ENCODE data around the gene NOX3. TPM values are rescaled to one million over a fixed set of nuclear protein-coding genes. Genes with fewer than 3 reads are reported as not detected.
"Not testable (repeated sequence)": the region's sequence is repeated elsewhere in the genome, so short reads cannot be mapped to it uniquely, and the experiment has no call there.

NOX3 gene
- total RNA-seq, 2 experiments from 2014 or later, result not detected

DNA sequence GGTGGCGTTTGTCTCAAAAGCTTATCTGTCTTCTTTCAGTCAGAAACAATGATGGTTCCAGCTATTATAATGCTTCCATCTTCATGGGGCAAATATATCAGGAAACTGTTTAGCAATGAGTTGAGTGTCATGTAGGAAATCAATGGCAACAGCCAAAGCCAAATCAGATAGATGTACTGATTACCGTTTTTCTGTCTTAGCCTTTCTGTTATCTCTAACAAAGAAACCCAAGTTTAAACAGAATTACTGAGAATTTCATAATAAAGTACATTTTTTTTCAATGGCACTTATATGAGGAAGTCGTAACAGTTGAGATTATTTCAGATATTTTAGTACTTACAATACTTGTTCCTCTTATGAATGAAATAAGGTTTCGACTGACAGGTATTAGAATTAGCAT lies 1.2 kb downstream of the NOX3 start:
- H3K9me3 Mint-ChIP-seq, result no peaks in the 10 kb centered on the region
- no peak overlapping the region for H3K27ac Mint-ChIP-seq
- CTCF ChIA-PET, result no interaction called here
- POLR2A ChIA-PET, result no interaction called here
- DNase-seq, result no peak
- intact Hi-C loops (cut with micrococcal nuclease), result no loop called here
- no peaks in the 10 kb centered on the region for H3K4me1 Mint-ChIP-seq (ENCODE audit: low read depth)
- no peak overlapping the region for H3K4me3 Mint-ChIP-seq
- H3K27me3 Mint-ChIP-seq, result peaks cover 7% of the 10 kb centered on the region
- no peaks in the 10 kb centered on the region for H3K36me3 Mint-ChIP-seq

DNA sequence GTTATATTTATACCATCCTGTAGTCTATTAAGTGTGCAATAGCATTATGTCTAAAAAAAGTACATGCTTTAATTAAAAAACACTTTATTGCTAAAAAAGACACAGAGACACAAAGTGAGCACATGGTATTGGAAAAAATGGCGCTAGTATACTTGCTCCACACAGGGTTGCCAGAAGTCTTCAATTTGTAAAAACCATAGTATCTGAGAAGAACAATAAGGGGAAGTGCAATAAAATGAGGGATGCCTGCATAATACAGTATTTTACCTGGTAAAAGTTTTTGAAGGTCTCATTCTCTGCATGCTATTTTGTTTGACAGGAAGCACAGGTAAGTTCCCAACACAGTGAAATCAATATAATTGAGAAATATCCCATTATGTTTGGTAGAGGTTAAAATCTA lies 1.6 kb downstream of the NOX3 start:
- no peaks in the 10 kb centered on the region for H3K4me1 Mint-ChIP-seq (ENCODE audit: low read depth)
- no peaks in the 10 kb centered on the region for H3K9me3 Mint-ChIP-seq
- H3K36me3 Mint-ChIP-seq, result no peaks in the 10 kb centered on the region
- peaks cover 10% of the 10 kb centered on the region for H3K27me3 Mint-ChIP-seq
- no peak for DNase-seq
- no peak overlapping the region for H3K4me3 Mint-ChIP-seq
- intact Hi-C loops (cut with micrococcal nuclease), result no loop called here
- ChIA-PET POLR2A (no interaction called here), CTCF (no interaction called here)
- no peak overlapping the region for H3K27ac Mint-ChIP-seq

DNA sequence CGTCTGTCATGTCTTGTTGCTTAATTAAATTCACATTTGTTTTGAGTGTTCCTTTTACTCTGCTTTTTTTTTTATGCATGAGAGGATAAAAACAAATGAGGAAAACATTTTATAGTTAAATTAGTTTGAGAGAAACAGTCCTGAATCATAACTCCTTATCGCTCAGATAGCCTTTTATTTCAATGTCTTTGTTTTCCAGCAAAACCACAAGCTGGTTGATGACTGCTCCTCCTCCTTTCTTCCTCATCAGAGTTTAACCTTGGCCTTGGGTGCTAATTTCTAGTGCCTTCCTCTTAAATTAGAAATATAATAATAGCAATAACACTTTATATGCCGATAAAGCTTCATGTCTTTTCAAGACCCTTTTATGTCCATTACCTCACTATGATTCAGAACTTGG lies 3.1 kb downstream of the NOX3 start:
- intact Hi-C loops (cut with micrococcal nuclease), result no loop called here
- ChIA-PET POLR2A (no interaction called here), CTCF (no interaction called here)
- Mint-ChIP-seq H3K4me1 (ENCODE audit: low read depth) (no peaks in the 10 kb centered on the region), H3K4me3 (no peak overlapping the region), H3K9me3 (no peaks in the 10 kb centered on the region), H3K27ac (no peak overlapping the region), H3K27me3 (peaks cover 10% of the 10 kb centered on the region), H3K36me3 (no peaks in the 10 kb centered on the region)
- DNase-seq, result no peak

DNA sequence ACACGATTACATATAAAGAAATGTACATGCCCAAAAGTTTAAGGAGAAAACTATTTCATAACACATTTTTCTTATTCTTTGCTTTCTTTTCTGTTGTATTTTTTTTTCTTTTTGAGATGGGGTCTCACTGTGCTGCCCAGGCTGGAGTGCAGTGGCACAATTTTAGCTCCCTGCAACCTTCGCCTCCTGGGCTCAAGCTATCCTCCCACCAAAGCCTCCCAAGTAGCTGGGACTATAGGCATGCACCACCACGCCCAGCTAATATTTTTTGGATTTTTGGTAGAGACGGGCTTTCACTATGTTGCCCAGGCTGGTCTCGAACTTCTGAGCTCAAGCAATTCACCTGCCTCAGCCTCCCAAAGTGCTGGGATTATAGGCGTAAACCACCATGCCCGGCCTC lies 4.1 kb downstream of the NOX3 start:
- H3K27ac Mint-ChIP-seq; intact Hi-C loops (cut with micrococcal nuclease); DNase-seq; H3K9me3 Mint-ChIP-seq; H3K36me3 Mint-ChIP-seq; POLR2A ChIA-PET; H3K4me3 Mint-ChIP-seq; H3K4me1 Mint-ChIP-seq (ENCODE audit: low read depth); H3K27me3 Mint-ChIP-seq; CTCF ChIA-PET: not testable (repeated sequence)

DNA sequence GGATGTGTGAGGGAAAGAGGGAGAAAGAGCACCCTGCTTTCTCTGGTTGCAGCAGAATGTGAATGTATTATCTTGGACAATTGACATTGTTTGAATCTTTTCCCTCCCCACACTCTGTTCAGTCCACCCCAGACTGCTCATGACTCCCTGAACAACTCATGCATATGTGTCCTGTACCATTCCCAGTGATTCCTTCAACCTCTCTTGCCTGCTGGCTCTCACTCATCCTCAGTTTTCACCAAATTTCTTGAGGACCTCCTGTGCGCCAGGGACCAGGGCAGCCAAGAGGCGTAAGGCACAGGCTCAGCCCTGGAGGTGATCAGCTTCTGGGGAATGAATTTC lies 5.4 kb downstream of the NOX3 start:
- Mint-ChIP-seq H3K9me3 (no peaks in the 10 kb centered on the region), H3K4me3 (no peak overlapping the region), H3K36me3 (no peaks in the 10 kb centered on the region), H3K4me1 (ENCODE audit: low read depth) (peaks cover 4% of the 10 kb centered on the region), H3K27ac (no peak overlapping the region), H3K27me3 (peaks cover 10% of the 10 kb centered on the region)
- no peak for DNase-seq
- intact Hi-C loops (cut with micrococcal nuclease), result no loop called here
- CTCF ChIA-PET, result interaction anchor here (0.7 kb wide), 1 partner anchor 1785 kb away, joined by 4 read pairs; no protein-coding TSS in a partner anchor
- POLR2A ChIA-PET, result no interaction called here

DNA sequence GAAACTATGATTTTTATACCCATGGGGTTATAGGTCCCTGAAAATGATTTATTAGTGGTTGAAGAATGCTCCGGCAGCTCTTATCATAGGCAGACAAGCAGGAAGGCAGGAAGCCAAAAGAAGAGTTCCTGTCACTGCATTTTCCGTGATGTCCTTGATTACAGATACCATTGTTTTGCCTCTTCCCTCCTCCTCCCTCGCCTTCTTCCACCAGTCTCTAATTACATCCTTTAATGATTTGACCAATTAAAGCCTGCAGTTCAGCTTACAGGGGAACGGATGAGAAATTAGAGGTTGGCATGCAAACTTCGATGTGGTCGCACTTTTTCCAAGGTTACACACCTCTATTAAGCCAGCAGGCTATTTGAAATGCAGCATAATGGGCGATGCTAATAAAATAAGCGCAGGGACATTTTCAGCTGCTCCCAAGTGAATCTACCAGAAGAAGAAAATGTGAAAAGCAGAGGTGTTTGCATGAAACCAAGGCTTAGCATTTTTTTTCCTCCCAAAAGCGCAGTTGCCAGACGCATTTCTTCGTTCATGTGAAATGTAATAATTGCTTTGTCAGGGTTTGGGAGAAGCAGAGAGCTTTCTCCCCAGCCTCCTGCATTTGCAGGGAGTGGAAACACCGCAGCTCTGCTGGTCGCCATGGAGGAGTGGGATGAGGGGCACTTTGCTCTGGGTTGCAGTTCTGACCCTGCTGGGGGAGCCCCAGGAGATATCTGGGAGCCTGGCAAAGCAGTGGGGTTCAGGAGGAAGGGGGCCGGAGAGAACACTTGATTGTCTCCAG lies 6.0 kb downstream of the NOX3 start:
- H3K27me3 Mint-ChIP-seq, result peaks cover 7% of the 10 kb centered on the region
- intact Hi-C loops (cut with micrococcal nuclease), result no loop called here
- H3K9me3 Mint-ChIP-seq, result no peaks in the 10 kb centered on the region
- H3K4me3 Mint-ChIP-seq, result no peak overlapping the region
- ChIA-PET CTCF (no interaction called here), POLR2A (no interaction called here)
- no peak overlapping the region for H3K27ac Mint-ChIP-seq
- peaks cover 8% of the 10 kb centered on the region for H3K4me1 Mint-ChIP-seq (ENCODE audit: low read depth)
- H3K36me3 Mint-ChIP-seq, result no peaks in the 10 kb centered on the region
- DNase-seq, result no peak

DNA sequence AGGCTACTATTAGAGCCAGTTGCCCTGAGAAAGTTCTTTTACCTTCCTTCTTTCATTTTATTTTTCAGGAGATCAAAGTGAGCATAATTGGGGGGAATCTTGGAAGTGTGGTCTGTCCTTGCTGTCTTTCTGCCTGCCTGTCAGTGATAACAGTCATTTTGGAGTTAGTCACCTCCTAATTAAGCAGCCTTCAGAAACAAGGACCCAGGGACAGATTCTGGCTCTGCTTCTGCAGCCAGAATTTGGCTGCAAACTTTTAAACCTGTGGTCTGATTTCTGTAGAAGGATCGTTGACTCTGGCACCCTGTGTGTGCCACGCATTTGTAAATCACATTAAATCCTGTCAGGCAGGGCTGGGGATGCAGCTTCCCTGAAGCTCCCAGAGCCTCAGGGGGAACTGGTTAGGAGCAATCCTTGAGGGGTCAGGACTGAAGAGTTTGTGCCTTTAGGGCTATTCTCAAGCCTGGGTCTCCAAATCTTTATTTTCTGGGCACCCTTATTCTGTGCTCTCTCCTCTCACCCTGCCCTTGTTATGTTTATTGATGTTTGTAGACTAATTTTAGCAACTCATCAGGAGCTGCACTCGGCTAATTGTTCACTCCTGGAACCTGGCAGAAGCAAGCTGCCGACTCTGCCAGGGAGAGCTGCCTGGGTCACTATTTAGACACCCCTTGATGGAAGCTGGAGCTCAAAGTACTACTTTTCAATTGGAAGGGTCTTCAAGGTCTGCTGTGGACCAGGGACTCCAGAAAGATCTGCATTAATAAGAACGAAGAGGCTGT lies 6.8 kb downstream of the NOX3 start:
- Mint-ChIP-seq H3K27me3 (peaks cover 8% of the 10 kb centered on the region), H3K4me1 (ENCODE audit: low read depth) (peaks cover 16% of the 10 kb centered on the region), H3K36me3 (no peaks in the 10 kb centered on the region), H3K4me3 (no peak overlapping the region), H3K9me3 (no peaks in the 10 kb centered on the region), H3K27ac (no peak overlapping the region)
- no peak for DNase-seq
- CTCF ChIA-PET, result no interaction called here
- POLR2A ChIA-PET, result no interaction called here
- intact Hi-C loops (cut with micrococcal nuclease), result no loop called here

DNA sequence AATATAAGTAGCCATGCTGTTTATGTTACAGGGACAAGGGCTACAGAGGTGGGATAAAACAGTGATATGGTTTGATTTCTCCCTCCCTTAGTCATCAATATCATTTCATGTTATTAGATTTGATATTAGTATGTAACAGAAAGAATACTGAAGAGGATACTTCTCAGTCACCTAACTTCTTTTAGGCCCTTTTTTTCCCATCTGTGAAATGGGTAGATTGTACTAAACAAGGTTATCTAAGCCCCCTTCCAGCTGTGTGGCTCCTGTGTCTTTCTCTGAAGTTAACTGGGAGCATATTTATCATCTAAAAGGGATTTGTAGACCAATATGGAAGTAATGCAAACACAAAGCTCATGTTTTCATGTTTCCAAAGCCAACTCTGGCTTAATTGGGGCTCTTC lies 7.7 kb downstream of the NOX3 start:
- H3K36me3 Mint-ChIP-seq, result no peaks in the 10 kb centered on the region
- no peaks in the 10 kb centered on the region for H3K9me3 Mint-ChIP-seq
- H3K27me3 Mint-ChIP-seq, result peaks cover 8% of the 10 kb centered on the region
- ChIA-PET CTCF (no interaction called here), POLR2A (no interaction called here)
- no peak for DNase-seq
- H3K4me1 Mint-ChIP-seq (ENCODE audit: low read depth), result peaks cover 16% of the 10 kb centered on the region
- no peak overlapping the region for H3K4me3 Mint-ChIP-seq
- H3K27ac Mint-ChIP-seq, result no peak overlapping the region
- intact Hi-C loops (cut with micrococcal nuclease), result no loop called here

DNA sequence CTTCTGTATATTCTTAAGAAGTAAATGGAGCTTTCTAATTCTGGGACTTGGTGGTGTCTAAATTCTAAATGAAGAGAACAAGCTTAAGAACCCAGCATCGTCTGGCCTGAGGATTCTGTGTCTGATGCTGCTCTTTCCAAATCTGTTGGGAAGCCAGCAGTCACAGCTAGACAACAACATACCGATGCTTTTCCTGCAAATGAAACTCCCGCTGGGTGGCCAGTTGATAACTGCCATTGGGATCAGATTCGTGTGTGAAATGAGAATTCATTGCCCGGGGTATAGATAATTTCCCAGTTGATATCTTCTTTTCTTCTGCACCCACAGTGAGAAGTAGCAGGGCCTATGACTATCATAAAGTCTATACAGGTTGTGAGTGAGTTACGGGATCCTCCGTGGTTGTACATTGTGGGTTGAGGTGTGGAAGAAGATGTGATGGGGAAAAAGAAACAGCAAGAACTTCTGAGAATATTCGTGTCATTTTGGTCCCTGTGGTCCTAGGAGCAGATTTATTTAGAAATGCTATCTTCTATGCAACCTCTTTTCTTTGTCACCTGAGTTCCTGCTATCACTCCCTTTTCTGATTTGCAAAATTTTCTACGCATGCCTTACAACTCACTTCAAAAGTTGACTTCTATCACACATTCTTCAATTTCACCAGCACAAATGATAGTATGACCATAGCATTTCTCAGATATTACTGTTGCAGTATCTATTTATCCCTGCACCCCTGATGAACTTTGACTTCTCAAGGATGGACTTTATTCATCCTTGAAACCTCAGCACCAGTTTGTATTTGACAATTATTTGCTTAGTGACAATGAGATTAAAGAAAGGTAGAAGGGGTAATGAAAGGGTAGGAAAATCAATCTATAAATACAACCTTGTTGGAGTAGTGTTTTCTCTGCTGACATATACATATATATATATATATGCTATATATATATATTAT lies 10.4 kb downstream of the NOX3 start:
- peaks cover 8% of the 10 kb centered on the region for H3K27me3 Mint-ChIP-seq
- H3K4me1 Mint-ChIP-seq (ENCODE audit: low read depth), result peaks cover 16% of the 10 kb centered on the region
- H3K36me3 Mint-ChIP-seq, result no peaks in the 10 kb centered on the region
- ChIA-PET CTCF (no interaction called here), POLR2A (no interaction called here)
- peak; percentile 55 for DNase-seq
- no peaks in the 10 kb centered on the region for H3K9me3 Mint-ChIP-seq
- H3K27ac Mint-ChIP-seq, result peak overlapping the region; percentile 2
- intact Hi-C loops (cut with micrococcal nuclease), result loop anchor here (1.0 kb wide), 2 partner anchors 27 to 79 kb away; no protein-coding TSS in a partner anchor
- H3K4me3 Mint-ChIP-seq, result no peak overlapping the region

DNA sequence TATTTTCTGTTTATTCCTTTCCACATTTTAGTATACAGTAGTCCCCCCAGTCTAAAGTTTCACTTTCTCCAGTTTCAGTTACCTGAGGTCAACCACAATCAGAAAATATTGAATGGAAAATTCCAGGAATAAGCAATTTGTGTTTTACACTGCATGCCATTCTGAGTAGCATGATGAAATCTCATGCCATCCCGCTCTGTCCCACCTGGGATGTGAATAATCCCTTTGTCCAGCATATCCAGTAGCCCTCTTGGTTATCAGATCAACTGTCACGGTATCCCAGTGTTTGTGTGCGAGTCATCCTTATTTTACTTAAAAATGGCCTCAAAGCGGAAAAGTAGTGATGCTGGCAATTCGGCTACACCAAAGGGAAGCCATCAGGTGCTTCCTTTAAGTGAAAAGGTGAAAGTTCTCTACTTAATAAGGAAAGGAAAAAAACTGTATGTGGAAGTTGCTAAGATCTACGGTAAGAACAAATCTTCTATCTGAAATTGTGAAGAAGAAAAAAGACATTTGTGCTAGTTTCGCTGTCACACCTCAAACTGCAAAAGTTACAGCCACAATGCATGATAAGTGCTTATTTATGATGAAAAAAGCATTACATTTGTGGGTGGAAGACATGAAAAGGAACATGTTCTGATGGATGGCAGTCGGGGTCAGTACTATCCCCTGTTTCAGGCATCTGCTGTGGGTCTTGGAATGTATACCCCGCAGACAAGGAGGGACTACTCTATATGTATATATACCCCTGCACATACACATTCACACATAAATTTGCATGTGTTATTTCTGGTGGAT lies 11.3 kb downstream of the NOX3 start:
- Mint-ChIP-seq H3K4me3 (no peak overlapping the region), H3K36me3 (no peaks in the 10 kb centered on the region), H3K27ac (no peak overlapping the region), H3K4me1 (ENCODE audit: low read depth) (peaks cover 16% of the 10 kb centered on the region), H3K27me3 (peaks cover 5% of the 10 kb centered on the region), H3K9me3 (no peaks in the 10 kb centered on the region)
- CTCF ChIA-PET, result no interaction called here
- intact Hi-C loops (cut with micrococcal nuclease), result no loop called here
- DNase-seq, result no peak
- POLR2A ChIA-PET, result no interaction called here

DNA sequence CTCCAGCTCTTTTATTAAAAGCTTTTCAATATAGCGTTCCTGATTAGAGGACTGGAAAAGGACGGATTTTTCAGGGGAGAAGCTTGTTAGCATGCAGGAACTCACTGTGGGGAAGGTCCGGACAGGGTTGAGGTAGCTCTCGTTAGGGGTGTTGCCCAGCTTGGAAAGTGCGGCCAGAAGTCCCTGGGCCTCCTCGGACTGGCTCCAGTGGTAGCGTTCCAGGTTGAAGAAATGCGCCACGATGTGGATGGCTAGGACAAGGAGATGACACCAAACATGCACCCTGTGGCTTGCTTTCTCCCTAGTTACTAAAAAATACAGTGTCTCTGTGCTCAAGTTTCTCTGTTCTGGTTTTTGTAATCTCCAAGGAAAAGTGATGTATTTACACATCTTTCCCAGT lies 12.5 kb downstream of the NOX3 start:
- H3K4me3 Mint-ChIP-seq, result no peak overlapping the region
- H3K36me3 Mint-ChIP-seq, result no peaks in the 10 kb centered on the region
- H3K27ac Mint-ChIP-seq, result no peak overlapping the region
- CTCF ChIA-PET, result interaction anchor here (0.6 to 1.0 kb wide), 3 partner anchors 25 to 85 kb away, joined by 3 to 5 read pairs (median 4); no protein-coding TSS in a partner anchor
- no peaks in the 10 kb centered on the region for H3K9me3 Mint-ChIP-seq
- POLR2A ChIA-PET, result no interaction called here
- H3K27me3 Mint-ChIP-seq, result peaks cover 2% of the 10 kb centered on the region
- DNase-seq, result no peak
- peaks cover 16% of the 10 kb centered on the region for H3K4me1 Mint-ChIP-seq (ENCODE audit: low read depth)
- intact Hi-C loops (cut with micrococcal nuclease), result no loop called here

DNA sequence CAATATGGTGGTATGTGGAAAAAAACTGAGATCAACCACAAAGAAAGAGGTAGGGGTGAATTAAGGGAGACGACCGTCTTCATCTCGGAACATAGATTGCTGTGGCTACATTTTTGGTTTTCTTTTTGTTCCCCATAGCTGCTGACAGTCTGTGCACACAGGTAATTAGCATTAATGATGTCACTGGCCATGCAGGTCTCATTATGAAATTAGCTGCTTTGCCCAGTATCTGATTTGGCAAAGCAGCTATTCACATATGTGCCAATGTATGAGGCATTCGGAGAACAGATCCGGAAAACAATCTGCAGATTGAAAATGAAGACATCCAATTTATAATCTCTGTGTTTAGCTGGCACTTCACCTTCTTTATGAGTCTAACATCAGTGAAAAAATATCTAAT lies 13.1 kb downstream of the NOX3 start:
- ChIA-PET POLR2A (no interaction called here), CTCF (interaction anchor here (0.6 to 1.0 kb wide), 3 partner anchors 24 to 86 kb away, joined by 3 to 5 read pairs (median 4); no protein-coding TSS in a partner anchor)
- DNase-seq, result no peak
- Mint-ChIP-seq H3K27ac (no peak overlapping the region), H3K36me3 (no peaks in the 10 kb centered on the region), H3K9me3 (no peaks in the 10 kb centered on the region), H3K27me3 (peaks cover 2% of the 10 kb centered on the region), H3K4me1 (ENCODE audit: low read depth) (peaks cover 16% of the 10 kb centered on the region), H3K4me3 (no peak overlapping the region)
- intact Hi-C loops (cut with micrococcal nuclease), result no loop called here

Measured in activated CD4-positive, alpha-beta memory T cell treated with anti-CD3 and anti-CD28 coated beads for 36 hours (primary cell).